Mesenchymal stem cell (in vitro differentiated cells and primary cell): Measurements from ENCODE around the gene SDCCAG8.

Experiments
- DNase-seq: peaks from one replicate; pipeline ENCODE4 v3.0.0-alpha.2; 2013
- H2AFZ ChIP-seq: one replicate; pipeline ENCODE4 v1.6.1; 2013; ENCODE audit warnings: low read depth, mild to moderate bottlenecking, control low read depth, inconsistent platforms, low read length, moderate library complexity
- H2AK5ac ChIP-seq: 2 replicates; pipeline ENCODE4 v1.6.1; 2013; ENCODE audit warnings: low read length, moderate library complexity, mild to moderate bottlenecking, inconsistent platforms; ENCODE audit not compliant: severe bottlenecking
- H2BK120ac ChIP-seq: one replicate; pipeline ENCODE4 v1.6.1; 2013; ENCODE audit warnings: low read depth, mild to moderate bottlenecking, inconsistent platforms, low read length, moderate library complexity
- H2BK12ac ChIP-seq, 2 experiments: one replicate each; pipeline ENCODE4 v1.6.1; 2013; ENCODE audit warnings: inconsistent platforms in 2 of 2, low read length in 2 of 2, mild to moderate bottlenecking in 2 of 2, moderate library complexity in 2 of 2, control low read depth in 1 of 2
- H2BK15ac ChIP-seq: one replicate; pipeline ENCODE4 v1.6.1; 2013; ENCODE audit warnings: mild to moderate bottlenecking, low read depth, inconsistent platforms; ENCODE audit not compliant: poor library complexity, severe bottlenecking
- H2BK5ac ChIP-seq: 2 replicates; pipeline ENCODE4 v1.6.1; 2013; ENCODE audit warnings: low read depth, mild to moderate bottlenecking, low read length, control low read depth, inconsistent platforms; ENCODE audit not compliant: poor library complexity, severe bottlenecking
- H3K14ac ChIP-seq, 2 experiments: one replicate each; pipeline ENCODE4 v1.6.1; 2013; ENCODE audit warnings: inconsistent platforms in 2 of 2, low read length in 2 of 2, control low read depth in 1 of 2, mild to moderate bottlenecking in 1 of 2, moderate library complexity in 1 of 2
- H3K18ac ChIP-seq, 2 experiments: one replicate each; pipeline ENCODE4 v1.6.1; 2013; ENCODE audit warnings: inconsistent platforms in 2 of 2, low read length in 2 of 2, control low read depth in 1 of 2, low read depth in 1 of 2, mild to moderate bottlenecking in 1 of 2
- H3K23ac ChIP-seq, 2 experiments: one replicate each; pipeline ENCODE4 v1.6.1; 2013; ENCODE audit warnings: inconsistent platforms in 2 of 2, low read length in 2 of 2, mild to moderate bottlenecking in 2 of 2, moderate library complexity in 2 of 2, control low read depth in 1 of 2
- H3K27ac ChIP-seq: 2 replicates; pipeline ENCODE4 v1.5.1; 2013; ENCODE audit warnings: mild to moderate bottlenecking, moderate library complexity, low read length, control low read depth, inconsistent platforms; ENCODE audit not compliant: poor library complexity, severe bottlenecking
- H3K27me3 ChIP-seq, 2 experiments: 2 replicates each; pipeline versions ENCODE4 v1.6.1 to v1.7.0; 2013; ENCODE audit warnings: low read length in 2 of 2, mild to moderate bottlenecking in 2 of 2, moderate library complexity in 2 of 2, control low read depth in 1 of 2, inconsistent platforms in 1 of 2; ENCODE audit not compliant: control insufficient read depth in 1 of 2, insufficient read depth in 1 of 2
- H3K36me3 ChIP-seq, 2 experiments: 2 replicates each; pipeline versions ENCODE4 v1.6.1 to v1.7.0; 2013; ENCODE audit warnings: low read length in 2 of 2, control low read depth in 1 of 2, inconsistent platforms in 1 of 2, low read depth in 1 of 2, mild to moderate bottlenecking in 1 of 2; ENCODE audit not compliant: insufficient read depth in 2 of 2, control insufficient read depth in 1 of 2
- H3K4ac ChIP-seq, 2 experiments: one replicate each; pipeline ENCODE4 v1.6.1; 2013; ENCODE audit warnings: inconsistent platforms in 2 of 2, low read length in 2 of 2, mild to moderate bottlenecking in 2 of 2, moderate library complexity in 2 of 2, control low read depth in 1 of 2, low read depth in 1 of 2
- H3K4me1 ChIP-seq: 2 replicates; pipeline ENCODE4 v1.6.1; 2013; ENCODE audit warnings: low read depth, low read length, control low read depth; ENCODE audit not compliant: control insufficient read depth, insufficient read depth
- H3K4me2 ChIP-seq: 2 replicates; pipeline ENCODE4 v1.6.1; 2013; ENCODE audit warnings: low read length, mild to moderate bottlenecking, inconsistent platforms; ENCODE audit not compliant: poor library complexity, severe bottlenecking
- H3K4me3 ChIP-seq, 2 experiments: 2 replicates each; pipeline versions ENCODE4 v1.5.1 to v1.7.0; 2013; ENCODE audit warnings: low read length in 2 of 2, mild to moderate bottlenecking in 2 of 2, control low read depth in 1 of 2, low read depth in 1 of 2; ENCODE audit not compliant: insufficient read depth in 1 of 2
- H3K79me1 ChIP-seq: replicated peaks from 2 replicates; pipeline ENCODE4 v1.6.1; 2013; ENCODE audit warnings: mild to moderate bottlenecking, control low read depth, low read length, inconsistent platforms; ENCODE audit not compliant: poor library complexity, severe bottlenecking
- H3K9ac ChIP-seq: 2 replicates; pipeline ENCODE4 v1.7.0; 2013; ENCODE audit warnings: mild to moderate bottlenecking, low read length, moderate library complexity
- H3K9me3 ChIP-seq: 2 replicates; pipeline ENCODE4 v1.7.0; 2013; ENCODE audit warnings: mild to moderate bottlenecking, low read length; ENCODE audit not compliant: control insufficient read depth
- H4K8ac ChIP-seq: one replicate; pipeline ENCODE4 v1.6.1; 2013; ENCODE audit warnings: inconsistent platforms, mild to moderate bottlenecking, low read length, moderate library complexity
- H4K91ac ChIP-seq: one replicate; pipeline ENCODE4 v1.6.1; 2013; ENCODE audit warnings: mild to moderate bottlenecking, low read length, inconsistent platforms
- WGBS: methylation state at CpG from one replicate; pipeline ENCODE4 v1.1.7; 2013; ENCODE audit warnings: mixed read lengths; 5-methylcytosine and 5-hydroxymethylcytosine counted together

The SDCCAG8 gene

DNA sequence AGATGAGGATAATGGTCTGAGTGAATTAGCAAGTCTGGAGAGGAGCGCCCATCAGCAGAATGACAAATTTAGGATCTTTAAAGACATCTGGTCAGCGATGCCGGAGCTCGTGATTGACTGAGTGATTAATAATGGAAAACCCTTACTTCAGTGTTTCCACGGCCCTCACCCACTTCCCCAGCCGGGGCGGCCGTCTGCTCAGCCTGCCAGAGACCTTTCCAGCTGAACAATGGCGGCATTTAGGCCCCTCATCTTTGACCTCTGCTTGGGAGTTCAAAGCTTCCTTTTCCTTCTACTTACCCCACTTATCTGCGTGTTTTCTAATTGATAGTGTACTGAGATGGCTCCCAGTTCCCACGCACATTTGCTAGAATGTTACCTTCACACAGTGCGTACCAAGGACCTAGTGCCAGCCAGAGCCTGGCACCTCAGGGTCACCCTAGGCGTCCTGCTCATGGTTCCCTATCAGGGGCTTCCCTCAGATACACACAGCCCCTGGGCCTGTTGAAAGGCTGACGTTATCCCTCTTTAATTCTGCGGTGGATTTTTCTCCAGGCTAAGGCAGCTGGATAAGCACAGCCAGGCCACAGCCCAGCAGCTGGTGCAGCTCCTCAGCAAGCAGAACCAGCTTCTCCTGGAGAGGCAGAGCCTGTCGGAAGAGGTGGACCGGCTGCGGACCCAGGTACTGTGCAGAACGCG, 232.8 kb downstream of the SDCCAG8 start:
- Histone ChIP-seq H2BK12ac (no peak overlapping the region), H3K9me3 (no peaks in the 10 kb centered on the region), H3K18ac (no peak overlapping the region), H2AFZ (no peak overlapping the region), H2AK5ac (no peak overlapping the region), H4K8ac (no peak overlapping the region), H2BK15ac (no peak overlapping the region), H3K14ac (no peak overlapping the region), H3K4me3 (no peak overlapping the region), H4K91ac (no peak overlapping the region), H3K23ac (no peak overlapping the region), H3K4me1 (peaks cover 1% of the 10 kb centered on the region), H3K27me3 (no peaks in the 10 kb centered on the region), H3K27ac (no peak overlapping the region), H2BK120ac (no peak overlapping the region), H3K9ac (no peak overlapping the region), H3K79me1 (peaks cover 8% of the 10 kb centered on the region), H3K4me2 (no peak overlapping the region), H3K4ac (no peak overlapping the region), H2BK5ac (no peak overlapping the region), H3K36me3 (peaks cover 27 to 35% of the 10 kb centered on the region in 2 experiments)
- WGBS: 96% methylated on average over 20 of the region's 20 CpGs
- DNase-seq: no peak

DNA sequence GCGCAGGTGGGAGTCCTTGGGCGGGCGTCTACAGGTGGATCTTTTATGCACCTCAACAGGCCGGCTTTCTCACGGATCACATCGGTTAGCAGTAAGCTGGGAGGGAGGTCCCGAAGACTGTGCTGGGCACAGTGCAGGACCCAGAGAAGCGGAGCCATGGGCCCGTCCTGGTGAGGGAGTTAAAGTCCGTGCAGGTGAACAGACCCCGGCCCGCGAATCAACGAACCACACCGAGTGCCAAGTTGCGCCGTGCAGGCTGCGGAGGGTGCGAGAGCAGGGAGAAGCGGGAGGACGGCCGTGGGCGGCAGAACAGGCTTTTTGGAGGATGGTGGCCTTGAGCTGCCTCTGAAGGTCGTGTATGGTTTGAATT, 233.3 kb downstream of the SDCCAG8 start:
- Histone ChIP-seq H2BK12ac (no peak overlapping the region), H3K18ac (no peak overlapping the region), H2AK5ac (no peak overlapping the region), H3K36me3 (peaks cover 23 to 29% of the 10 kb centered on the region in 2 experiments), H3K4ac (no peak overlapping the region), H3K9me3 (no peaks in the 10 kb centered on the region), H3K4me1 (no peaks in the 10 kb centered on the region), H3K27me3 (no peaks in the 10 kb centered on the region), H3K14ac (no peak overlapping the region), H2BK120ac (no peak overlapping the region), H3K4me2 (no peak overlapping the region), H3K23ac (no peak overlapping the region), H4K91ac (no peak overlapping the region), H4K8ac (no peak overlapping the region), H2BK5ac (no peak overlapping the region), H2AFZ (no peak overlapping the region), H3K9ac (no peak overlapping the region), H2BK15ac (no peak overlapping the region), H3K79me1 (peaks cover 8% of the 10 kb centered on the region), H3K27ac (no peak overlapping the region), H3K4me3 (no peak overlapping the region)
- no peak for DNase-seq
- 95% methylated on average over 24 of the region's 24 CpGs for WGBS

DNA sequence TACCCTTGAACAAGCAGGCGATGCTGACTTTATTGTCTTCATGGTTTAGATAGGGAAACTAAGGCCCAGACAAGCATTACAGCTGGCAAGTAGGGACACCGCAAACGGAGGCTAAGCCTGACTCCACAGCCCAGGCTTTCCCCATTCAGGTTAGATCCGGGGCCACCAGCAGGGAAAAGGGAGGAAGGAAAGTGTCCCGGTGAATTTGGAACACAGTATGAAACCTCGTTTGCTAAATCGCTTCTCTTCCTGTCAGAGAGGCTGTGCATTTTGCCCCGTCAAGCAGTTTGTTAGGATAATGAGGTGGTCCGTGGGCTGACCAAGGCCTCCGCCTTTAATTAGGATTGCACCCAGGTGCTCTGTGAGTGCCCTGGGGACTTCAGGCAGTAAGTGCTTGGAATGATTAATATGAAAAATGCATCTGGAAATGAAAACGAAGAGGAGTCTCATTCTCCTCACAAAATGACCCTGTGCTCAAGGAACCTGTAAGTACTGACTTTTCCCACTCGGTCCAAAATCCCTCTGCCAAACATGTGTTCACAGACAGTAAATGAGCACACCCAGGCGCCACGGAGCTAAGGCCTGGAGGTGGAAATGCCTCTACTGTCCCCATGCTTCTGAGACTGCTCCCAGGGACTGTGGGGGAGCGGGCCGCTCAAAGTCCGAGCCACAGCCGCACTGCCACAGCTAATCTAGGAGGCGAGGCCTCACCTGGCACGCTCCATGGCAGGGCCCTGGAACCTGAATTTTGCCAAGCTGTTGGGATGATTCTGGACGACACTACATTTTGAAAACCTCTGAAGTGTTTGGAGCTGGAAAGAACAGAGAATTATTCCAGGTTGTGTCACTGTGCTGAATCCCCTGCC, 234.1 kb downstream of the SDCCAG8 start:
- H3K4me3 ChIP-seq: no peak overlapping the region
- H4K8ac ChIP-seq: no peak overlapping the region
- no peaks in the 10 kb centered on the region for H3K27me3 ChIP-seq
- H2AFZ ChIP-seq: no peak overlapping the region
- no peak overlapping the region for H4K91ac ChIP-seq
- H3K9me3 ChIP-seq: no peaks in the 10 kb centered on the region
- H3K27ac ChIP-seq: no peak overlapping the region
- no peaks in the 10 kb centered on the region for H3K4me1 ChIP-seq
- peak overlapping the region; percentile 19 for H3K9ac ChIP-seq
- H3K23ac ChIP-seq: no peak overlapping the region
- WGBS: 87% methylated on average over 21 of the region's 21 CpGs
- H2BK120ac ChIP-seq: no peak overlapping the region
- H3K18ac ChIP-seq: no peak overlapping the region
- no peak overlapping the region for H2AK5ac ChIP-seq
- no peak overlapping the region for H2BK15ac ChIP-seq
- H3K4me2 ChIP-seq: no peak overlapping the region
- H3K4ac ChIP-seq: no peak overlapping the region
- no peak for DNase-seq
- peaks cover 24 to 29% of the 10 kb centered on the region in 2 experiments for H3K36me3 ChIP-seq
- no peak overlapping the region for H2BK5ac ChIP-seq
- H3K14ac ChIP-seq: no peak overlapping the region
- H2BK12ac ChIP-seq: no peak overlapping the region
- peaks cover 8% of the 10 kb centered on the region for H3K79me1 ChIP-seq
